Measurements from ENCODE around the gene TEX35. TPM values are rescaled to one million over a fixed set of nuclear protein-coding genes. Genes with fewer than 3 reads are reported as not detected.

Gene TEX35
- polyA plus RNA-seq, 3 donors = not detected

DNA sequence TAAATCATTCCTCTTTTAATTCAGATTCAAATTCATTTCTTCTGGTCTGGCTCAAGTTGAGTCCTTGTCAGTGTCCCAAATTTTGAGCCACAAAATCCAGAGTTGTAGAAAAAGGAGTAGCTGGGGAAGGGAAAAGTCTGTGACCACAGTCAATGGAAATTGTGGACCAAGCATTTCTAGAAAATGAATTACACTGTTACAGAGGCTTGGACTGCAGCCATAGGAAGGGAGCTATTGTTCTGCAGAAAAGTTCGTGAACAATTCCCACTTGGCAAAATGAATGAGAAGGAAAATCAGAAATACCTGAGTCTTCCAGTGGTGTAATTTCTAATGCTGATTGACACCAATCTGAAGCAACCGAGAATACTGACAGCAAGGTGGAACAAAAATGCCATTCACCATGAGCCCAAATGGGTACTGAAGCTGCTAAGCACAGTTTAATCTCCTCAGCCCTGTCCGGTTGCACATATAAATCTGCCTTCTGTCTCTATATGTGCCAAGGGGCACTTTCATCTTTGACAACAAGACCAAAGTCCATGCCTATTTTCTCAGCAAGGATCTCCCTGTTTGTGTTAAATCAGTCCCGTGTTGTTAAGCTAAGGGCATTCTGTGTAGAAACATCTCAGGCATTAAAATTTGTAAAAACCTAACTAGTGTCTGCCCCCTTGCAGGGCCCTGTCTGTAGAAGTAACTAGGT is 51.3 kb downstream of the TEX35 start:
- Histone ChIP-seq H2AFZ (ENCODE audit: insufficient read depth, low read depth, low read length, poor library complexity, severe bottlenecking) (no peak overlapping the region), H3K9ac (ENCODE audit: insufficient read depth, low read length, poor library complexity, severe bottlenecking) (no peak overlapping the region), H3K27ac (ENCODE audit: low read depth in 1 of 2, low read length in 2 of 2) (no peak overlapping the region), H3K4me2 (replicated peaks; ENCODE audit: extremely low read depth, low read length, poor library complexity, severe bottlenecking) (no peak overlapping the region), H3K79me2 (ENCODE audit: insufficient read depth, low read length) (no peaks in the 10 kb centered on the region), H4K20me1 (ENCODE audit: insufficient read depth, low read length) (no peaks in the 10 kb centered on the region), H3K27me3 (ENCODE audit: control insufficient read depth in 2 of 2, insufficient read depth in 2 of 2, low read length in 2 of 2) (no peaks in the 10 kb centered on the region), H3K4me1 (ENCODE audit: control insufficient read depth in 1 of 2, insufficient read depth in 2 of 2, low read length in 2 of 2) (no peaks in the 10 kb centered on the region), H3K36me3 (replicated peaks in 1 of 2; ENCODE audit: control insufficient read depth in 1 of 2, insufficient read depth in 2 of 2, low read length in 2 of 2) (no peaks in the 10 kb centered on the region), H3K4me3 (replicated peaks in 1 of 3; ENCODE audit: low read depth in 2 of 3, low read length in 3 of 3) (no peak overlapping the region), H3K9me3 (replicated peaks in 1 of 2; ENCODE audit: control insufficient read depth in 1 of 2, insufficient read depth in 1 of 2, low read length in 2 of 2) (no peaks in the 10 kb centered on the region)
- WGBS (ENCODE audit: insufficient coverage) = 88% methylated on average over 3 of the region's 4 CpGs
- Mint-ChIP-seq H3K9me3 (peaks cover 2 to 13% (median 3%) of the 10 kb centered on the region in 7 donors), H3K27ac (no peak overlapping the region), H3K4me1 (no peaks in the 10 kb centered on the region), H3K27me3 (ENCODE audit: low read depth in 3 of 3) (peaks cover 0 to 2% (median 1%) of the 10 kb centered on the region in 3 donors), H3K4me3 (no peak overlapping the region), H3K36me3 (no peaks in the 10 kb centered on the region)
- no peak for DNase-seq
- intact Hi-C loops (cut with micrococcal nuclease) = no loop called here
- TF ChIP-seq, protein P1, sequence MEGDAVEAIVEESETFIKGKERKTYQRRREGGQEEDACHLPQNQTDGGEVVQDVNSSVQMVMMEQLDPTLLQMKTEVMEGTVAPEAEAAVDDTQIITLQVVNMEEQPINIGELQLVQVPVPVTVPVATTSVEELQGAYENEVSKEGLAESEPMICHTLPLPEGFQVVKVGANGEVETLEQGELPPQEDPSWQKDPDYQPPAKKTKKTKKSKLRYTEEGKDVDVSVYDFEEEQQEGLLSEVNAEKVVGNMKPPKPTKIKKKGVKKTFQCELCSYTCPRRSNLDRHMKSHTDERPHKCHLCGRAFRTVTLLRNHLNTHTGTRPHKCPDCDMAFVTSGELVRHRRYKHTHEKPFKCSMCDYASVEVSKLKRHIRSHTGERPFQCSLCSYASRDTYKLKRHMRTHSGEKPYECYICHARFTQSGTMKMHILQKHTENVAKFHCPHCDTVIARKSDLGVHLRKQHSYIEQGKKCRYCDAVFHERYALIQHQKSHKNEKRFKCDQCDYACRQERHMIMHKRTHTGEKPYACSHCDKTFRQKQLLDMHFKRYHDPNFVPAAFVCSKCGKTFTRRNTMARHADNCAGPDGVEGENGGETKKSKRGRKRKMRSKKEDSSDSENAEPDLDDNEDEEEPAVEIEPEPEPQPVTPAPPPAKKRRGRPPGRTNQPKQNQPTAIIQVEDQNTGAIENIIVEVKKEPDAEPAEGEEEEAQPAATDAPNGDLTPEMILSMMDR (IDR thresholded peaks at IDR 0.05) = no peak

DNA sequence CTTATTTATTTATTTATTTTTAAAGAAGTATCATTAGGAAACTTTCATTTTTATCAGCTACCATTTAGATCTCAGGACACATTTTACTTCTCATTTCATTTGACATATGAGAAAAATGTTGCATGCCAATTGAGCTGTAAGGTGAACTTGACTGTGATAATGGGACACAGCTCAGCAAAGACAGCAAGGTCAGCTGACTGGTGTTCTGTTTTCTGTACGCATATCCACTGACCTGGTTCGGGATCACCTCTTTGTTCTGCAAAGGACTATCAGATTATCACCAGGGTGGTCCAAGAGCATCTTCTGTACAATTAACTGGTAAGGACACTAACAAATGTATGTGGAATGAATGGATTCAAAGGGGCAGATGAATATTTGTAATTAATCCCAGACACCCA is 51.9 kb downstream of the TEX35 start:
- H3K4me2 ChIP-seq (replicated peaks; ENCODE audit: extremely low read depth, low read length, poor library complexity, severe bottlenecking) = no peak overlapping the region
- intact Hi-C loops (cut with micrococcal nuclease) = no loop called here
- Mint-ChIP-seq H3K4me3 (no peak overlapping the region), H3K27me3 (ENCODE audit: low read depth in 3 of 3) (peaks cover 0 to 2% (median 1%) of the 10 kb centered on the region in 3 donors), H3K4me1 (no peaks in the 10 kb centered on the region), H3K36me3 (no peaks in the 10 kb centered on the region), H3K27ac (no peak overlapping the region), H3K9me3 (peaks cover under 1 to 8% (median 2%) of the 10 kb centered on the region in 7 donors)
- no peaks in the 10 kb centered on the region for H4K20me1 ChIP-seq (ENCODE audit: insufficient read depth, low read length)
- H3K4me3 ChIP-seq (replicated peaks in 1 of 3; ENCODE audit: low read depth in 2 of 3, low read length in 3 of 3) = no peak overlapping the region
- H2AFZ ChIP-seq (ENCODE audit: insufficient read depth, low read depth, low read length, poor library complexity, severe bottlenecking) = no peak overlapping the region
- WGBS (ENCODE audit: insufficient coverage) = no CpG with 5 or more reads among the region's 2 CpGs
- TF ChIP-seq, protein P1 (IDR thresholded peaks at IDR 0.05) = no peak
- H3K27ac ChIP-seq (ENCODE audit: low read depth in 1 of 2, low read length in 2 of 2) = no peak overlapping the region
- no peaks in the 10 kb centered on the region for H3K36me3 ChIP-seq (replicated peaks in 1 of 2; ENCODE audit: control insufficient read depth in 1 of 2, insufficient read depth in 2 of 2, low read length in 2 of 2)
- no peaks in the 10 kb centered on the region for H3K4me1 ChIP-seq (ENCODE audit: control insufficient read depth in 1 of 2, insufficient read depth in 2 of 2, low read length in 2 of 2)
- no peaks in the 10 kb centered on the region for H3K27me3 ChIP-seq (ENCODE audit: control insufficient read depth in 2 of 2, insufficient read depth in 2 of 2, low read length in 2 of 2)
- DNase-seq = no peak
- no peak overlapping the region for H3K9ac ChIP-seq (ENCODE audit: insufficient read depth, low read length, poor library complexity, severe bottlenecking)
- no peaks in the 10 kb centered on the region for H3K9me3 ChIP-seq (replicated peaks in 1 of 2; ENCODE audit: control insufficient read depth in 1 of 2, insufficient read depth in 1 of 2, low read length in 2 of 2)
- H3K79me2 ChIP-seq (ENCODE audit: insufficient read depth, low read length) = no peaks in the 10 kb centered on the region

Measured in CD14-positive monocyte (primary cell).